GM19240 (cell line): Measurements from ENCODE around the gene CERS6.

Experiments
- DNase-seq: peaks from one replicate; pipeline ENCODE4 v3.0.0; 2011; ENCODE audit warnings: low spot score; ENCODE audit not compliant: insufficient read length

The CERS6 gene

GRCh38 chr2:168694866-168695265, 238.8 kb downstream of the CERS6 start:
- no peak for DNase-seq

- no peak for DNase-seq
Observed at GRCh38 chr2:168697668-168698121, 241.6 kb downstream of the CERS6 start.

- no peak for DNase-seq
Observed at GRCh38 chr2:168698969-168699368, 242.9 kb downstream of the CERS6 start.

- no peak for DNase-seq
Observed at GRCh38 chr2:168699844-168700417, 243.9 kb downstream of the CERS6 start.

- DNase-seq = no peak
Observed at GRCh38 chr2:168700615-168701245, 244.7 kb downstream of the CERS6 start.

GRCh38 chr2:168702579-168702978, 246.5 kb downstream of the CERS6 start:
- DNase-seq = no peak

GRCh38 chr2:168703926-168704325, 247.9 kb downstream of the CERS6 start:
- no peak for DNase-seq

- no peak for DNase-seq
Observed at GRCh38 chr2:168705534-168706470, 249.7 kb downstream of the CERS6 start.

GRCh38 chr2:168706806-168707205, 250.7 kb downstream of the CERS6 start:
- no peak for DNase-seq

- DNase-seq = no peak
Observed at GRCh38 chr2:168708080-168708479, 252.0 kb downstream of the CERS6 start.

- no peak for DNase-seq
Observed at GRCh38 chr2:168710754-168711467, 254.8 kb downstream of the CERS6 start.

GRCh38 chr2:168712053-168712452, 256.0 kb downstream of the CERS6 start:
- DNase-seq = peak; percentile 41

- no peak for DNase-seq
Observed at GRCh38 chr2:168713325-168713724, 257.3 kb downstream of the CERS6 start.

- DNase-seq = no peak
Observed at GRCh38 chr2:168715849-168716248, 259.8 kb downstream of the CERS6 start.

GRCh38 chr2:168716839-168717238, 260.8 kb downstream of the CERS6 start:
- DNase-seq = no peak

- no peak for DNase-seq
Observed at GRCh38 chr2:168717790-168718502, 261.9 kb downstream of the CERS6 start.

- DNase-seq = no peak
Observed at GRCh38 chr2:168718622-168719021, 262.6 kb downstream of the CERS6 start.

GRCh38 chr2:168719446-168719845, 263.4 kb downstream of the CERS6 start:
- DNase-seq = no peak

GRCh38 chr2:168722592-168722991, 266.5 kb downstream of the CERS6 start:
- DNase-seq = no peak

GRCh38 chr2:168723275-168723899, 267.3 kb downstream of the CERS6 start:
- DNase-seq = no peak
